HepG2 (cell line): ENCODE measurements around the gene ZIC2. TPM values are rescaled to one million over a fixed set of nuclear protein-coding genes. Genes with fewer than 3 reads are reported as not detected.

Experiments
- ATAC-seq: fragments of 200-7000 bp; cut with Tn5 transposase; 3 replicates; pipeline ENCODE4 v1.9.1; 2020; ENCODE audit warnings: mild to moderate bottlenecking, moderate library complexity
- BruUV-seq: library from RNA; stranded (reverse); fragments of 400-500 nt; replicated peaks from 2 replicates; lab custom pipeline; 2021; lab: Mats Ljungman, UMichigan
- CTCF ChIA-PET: fragments of 300-600 bp; formaldehyde crosslinking; extraction: SDS; loops from one replicate; lab custom pipeline; 2021; ENCODE audit warnings: low total read pairs, inconsistent platforms, low intra/inter-chr PET ratio; lab: Yijun Ruan, JAX
- POLR2A ChIA-PET: fragments of 350-600 bp; sonication (Branson Sonifier 250); formaldehyde crosslinking; loops from one replicate; lab custom pipeline; 2020; ENCODE audit warnings: antibody characterized with exemption, inconsistent platforms; lab: Yijun Ruan, JAX
- DNase-seq: peaks from one replicate; pipeline ENCODE4 v3.0.0-alpha.2; 2015; ENCODE audit warnings: low spot score
- FAIRE-seq: peaks from 3 replicates; lab custom pipeline; 2011; peaks lifted over from hg19 to GRCh38; lab: Jason Lieb, UNC
- H2AFZ ChIP-seq: one replicate; pipeline ENCODE4 v1.6.1; 2011; ENCODE audit warnings: low read length, inconsistent platforms
- H3K27ac ChIP-seq: fragments of 300-600 bp; 3 replicates; pipeline ENCODE4 v1.8.0; 2011; ENCODE audit warnings: mixed run types, mild to moderate bottlenecking, mixed read lengths, low read length, inconsistent platforms; ENCODE audit not compliant: insufficient read depth; ENCODE audit errors: extremely low read length
- H3K27me3 ChIP-seq, 2 experiments: fragments of 200-600 bp in 1 of 2; 2 replicates in 1 of 2; 3 replicates in 1 of 2; pipeline versions ENCODE4 v1.6.0 to v1.8.0; 2011; ENCODE audit warnings: low read length in 2 of 2, mild to moderate bottlenecking in 2 of 2, moderate library complexity in 2 of 2, inconsistent platforms in 1 of 2; ENCODE audit not compliant: insufficient read depth in 2 of 2, control insufficient read depth in 1 of 2
- H3K36me3 ChIP-seq, 2 experiments: fragments of 200-600 bp in 1 of 2; replicated peaks in 1 of 2; 2 replicates in 1 of 2; 3 replicates in 1 of 2; pipeline versions ENCODE4 v1.5.1 to v1.8.0; 2011; ENCODE audit warnings: low read length in 2 of 2, inconsistent platforms in 1 of 2; ENCODE audit not compliant: insufficient read depth in 2 of 2, control insufficient read depth in 1 of 2
- H3K4me1 ChIP-seq: 2 replicates; pipeline ENCODE4 v1.5.1; 2012; ENCODE audit warnings: low read length, inconsistent platforms; ENCODE audit not compliant: insufficient read depth
- H3K4me2 ChIP-seq: 2 replicates; pipeline ENCODE4 v1.6.0; 2011; ENCODE audit warnings: low read depth, low read length, inconsistent platforms
- H3K4me3 ChIP-seq, 3 experiments: fragments of 200-600 bp in 1 of 3; sonication (generic), shearing (Covaris generic) in 1 of 3; replicated peaks in 1 of 3; 2 replicates each; pipeline ENCODE4 v1.5.1; 2011 to 2016; ENCODE audit warnings: low read length in 3 of 3, inconsistent platforms in 2 of 3, low read depth in 2 of 3, mild to moderate bottlenecking in 2 of 3, control low read depth in 1 of 3, mixed read lengths in 1 of 3; ENCODE audit not compliant: insufficient read depth in 1 of 3
- H3K79me2 ChIP-seq: one replicate; pipeline ENCODE4 v1.6.1; 2011; ENCODE audit warnings: low read length, inconsistent platforms; ENCODE audit not compliant: insufficient read depth
- H3K9ac ChIP-seq: 2 replicates; pipeline ENCODE4 v1.6.0; 2011; ENCODE audit warnings: mild to moderate bottlenecking, low read depth, low read length, inconsistent platforms; ENCODE audit not compliant: insufficient read depth
- H3K9me3 ChIP-seq: 2 replicates; pipeline ENCODE4 v1.5.1; 2012; ENCODE audit warnings: mild to moderate bottlenecking, low read length
- H4K20me1 ChIP-seq: 2 replicates; pipeline ENCODE4 v1.6.0; 2011; ENCODE audit warnings: inconsistent platforms, mild to moderate bottlenecking, low read length, moderate library complexity; ENCODE audit not compliant: insufficient read depth
- CCAR2 ChIP-seq: fragments of 200-400 bp; formaldehyde crosslinking; optimal IDR thresholded peaks from 2 replicates; pipeline ENCODE3; 2018; ENCODE audit warnings: low read depth, mild to moderate bottlenecking, low read length, moderate library complexity
- ELF4 ChIP-seq: sonication (generic); formaldehyde crosslinking; IDR thresholded peaks from 2 replicates; pipeline ENCODE4 v1.5.0; 2020; ENCODE audit warnings: missing genetic modification reagents, mild to moderate bottlenecking, moderate library complexity, borderline replicate concordance
- HMG20A ChIP-seq: IDR thresholded peaks from 2 replicates; pipeline ENCODE4 v1.6.1; 2016; ENCODE audit warnings: borderline replicate concordance
- JUND ChIP-seq: sonication (generic); formaldehyde crosslinking; IDR thresholded peaks from 2 replicates; pipeline ENCODE4 v1.8.0; 2022; ENCODE audit warnings: mild to moderate bottlenecking, missing genetic modification reagents
- MATR3 ChIP-seq: sonication (generic); formaldehyde crosslinking; IDR thresholded peaks from 2 replicates; pipeline ENCODE4 v1.4.0; 2020; ENCODE audit warnings: missing genetic modification reagents
- MAZ ChIP-seq, 2 experiments: sonication (generic) in 1 of 2; formaldehyde crosslinking in 1 of 2; IDR thresholded peaks; 2 replicates each; pipeline versions ENCODE4 v1.5.0 to v1.6.1; 2012 to 2020; ENCODE audit warnings: low read depth in 2 of 2, mild to moderate bottlenecking in 2 of 2, borderline replicate concordance in 1 of 2, improper control_type of control experiment in 1 of 2, low read length in 1 of 2, missing genetic modification reagents in 1 of 2, moderate library complexity in 1 of 2
- NFKB2 ChIP-seq: sonication (generic); formaldehyde crosslinking; IDR thresholded peaks from 2 replicates; pipeline ENCODE4 v1.4.0; 2020; ENCODE audit warnings: missing genetic modification reagents, borderline replicate concordance
- PTBP1 ChIP-seq: fragments of 200-400 bp; formaldehyde crosslinking; IDR thresholded peaks from 2 replicates; pipeline ENCODE4 v1.6.1; 2018; ENCODE audit warnings: low read length, low read depth; ENCODE audit not compliant: poor library complexity, severe bottlenecking
- SOX6 ChIP-seq, 2 experiments: fragments of 450-650 bp in 1 of 2; sonication (generic) in 1 of 2; formaldehyde crosslinking in 1 of 2; IDR thresholded peaks; 2 replicates each; pipeline versions ENCODE4 v1.4.0 to v1.6.1; 2017 to 2020; ENCODE audit warnings: antibody characterized with exemption in 1 of 2, mild to moderate bottlenecking in 1 of 2, missing genetic modification reagents in 1 of 2
- ZBTB7A ChIP-seq: sonication (generic); formaldehyde crosslinking; IDR thresholded peaks from 2 replicates; pipeline ENCODE4 v1.8.0; 2022; ENCODE audit warnings: mild to moderate bottlenecking, missing genetic modification reagents
- ZNF569 ChIP-seq: sonication (generic); formaldehyde crosslinking; IDR thresholded peaks from 2 replicates; pipeline ENCODE4 v1.5.0; 2020; ENCODE audit warnings: mild to moderate bottlenecking, missing genetic modification reagents, moderate library complexity, borderline replicate concordance
- ZNF776 ChIP-seq: sonication (generic); formaldehyde crosslinking; IDR thresholded peaks from 2 replicates; pipeline ENCODE4 v1.4.0; 2020; ENCODE audit warnings: mild to moderate bottlenecking, missing genetic modification reagents
- WGBS: methylation state at CpG from one replicate; pipeline ENCODE4 v1.1.6; 2017; ENCODE audit warnings: low lambda C conversion rate; 5-methylcytosine and 5-hydroxymethylcytosine counted together
- in situ Hi-C: cut with HindIII; loops from 2 replicates; pipeline ENCODE4 v1.10.0; 2017; ENCODE audit warnings: low pct_unique_long_range_greater_than_20kb; ENCODE audit not compliant: extremely low pct_ligation_motif_present
- intact Hi-C: fragments of 100-400 bp; cut with micrococcal nuclease; formaldehyde crosslinking; loops from one replicate; pipeline ENCODE4 v1.10.0; 2022; ENCODE audit not compliant: unreplicated experiment
- polyA plus RNA-seq, 8 experiments: library from polyadenylated mRNA; depleted of rRNA in 3 of 8; stranded (reverse) in 7 of 8; unstranded in 1 of 8; fragments of >200 nt; fragmentation: Illumina TruSeq in 4 of 8; extraction: Trizol in 4 of 8; gene quantifications; 2 replicates each; pipeline versions ENCODE4 v1.2.1 to v1.2.3, GENCODE V29; 2011 to 2016; ENCODE audit warnings: low read depth in 4 of 8, missing spikeins in 1 of 8, mixed read lengths in 1 of 8; ENCODE audit not compliant: insufficient read depth in 1 of 8
- total RNA-seq, 5 experiments: library from RNA; depleted of rRNA; stranded (reverse); fragments of >200 nt; fragmentation: Illumina TruSeq; extraction: Trizol; gene quantifications; 2 replicates each; pipeline ENCODE4 v1.2.3, GENCODE V29; 2016; ENCODE audit warnings: low read depth in 1 of 5
- TF ChIP-seq, protein P1 (sequence below): sonication (generic); formaldehyde crosslinking; IDR thresholded peaks from 2 replicates; pipeline ENCODE4 v1.4.0; 2020; ENCODE audit warnings: missing genetic modification reagents
- TF ChIP-seq, protein P2 (sequence below): sonication (generic); formaldehyde crosslinking; IDR thresholded peaks from 2 replicates; pipeline ENCODE4 v1.9.0; 2021; ENCODE audit warnings: missing genetic modification reagents, borderline replicate concordance

ZIC2 gene
- total and polyA plus RNA-seq, 2 of the 13 experiments (the other 11 are each of a cell fraction or from before 2014, with no cell fraction given) = 0.13 TPM; not detected in 1

DNA sequence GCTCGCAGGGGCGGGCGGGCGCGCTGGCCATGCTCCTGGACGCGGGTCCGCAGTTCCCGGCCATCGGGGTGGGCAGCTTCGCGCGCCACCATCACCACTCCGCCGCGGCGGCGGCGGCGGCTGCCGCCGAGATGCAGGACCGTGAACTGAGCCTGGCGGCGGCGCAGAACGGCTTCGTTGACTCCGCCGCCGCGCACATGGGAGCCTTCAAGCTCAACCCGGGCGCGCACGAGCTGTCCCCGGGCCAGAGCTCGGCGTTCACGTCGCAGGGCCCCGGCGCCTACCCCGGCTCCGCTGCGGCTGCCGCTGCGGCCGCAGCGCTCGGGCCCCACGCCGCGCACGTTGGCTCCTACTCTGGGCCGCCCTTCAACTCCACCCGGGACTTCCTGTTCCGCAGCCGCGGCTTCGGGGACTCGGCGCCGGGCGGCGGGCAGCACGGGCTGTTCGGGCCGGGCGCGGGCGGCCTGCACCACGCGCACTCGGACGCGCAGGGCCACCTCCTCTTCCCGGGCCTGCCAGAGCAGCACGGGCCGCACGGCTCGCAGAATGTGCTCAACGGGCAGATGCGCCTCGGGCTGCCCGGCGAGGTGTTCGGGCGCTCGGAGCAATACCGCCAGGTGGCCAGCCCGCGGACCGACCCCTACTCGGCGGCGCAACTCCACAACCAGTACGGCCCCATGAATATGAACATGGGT, 599 bp downstream of the ZIC2 start:
- no peak overlapping the region for H3K9ac ChIP-seq
- peak overlapping the region; percentile 34 to 73 (median 39); a peak in 5 of 6 replicates for H3K4me3 ChIP-seq
- peak overlapping the region; percentile 84 for H3K4me2 ChIP-seq
- in situ Hi-C loops (loop anchor here (10.0 kb wide), 1 partner anchor 253 kb away; no protein-coding TSS in a partner anchor), intact Hi-C loops (loop anchor here (1.0 to 10.0 kb wide), 2 partner anchors 106 to 533 kb away; no protein-coding TSS in a partner anchor)
- no peak for FAIRE-seq
- H3K4me1 ChIP-seq = peaks cover 35% of the 10 kb centered on the region
- DNase-seq = no peak
- no peak overlapping the region for H3K27ac ChIP-seq
- ChIA-PET POLR2A (no interaction called here), CTCF (no interaction called here)
- peaks cover 7 to 59% of the 10 kb centered on the region in 2 experiments; a peak in 4 of 5 replicates for H3K27me3 ChIP-seq
- WGBS = no CpG with 5 or more reads among the region's 98 CpGs
- H4K20me1 ChIP-seq = no peaks in the 10 kb centered on the region
- H3K9me3 ChIP-seq = no peaks in the 10 kb centered on the region
- no peaks in the 10 kb centered on the region for H3K36me3 ChIP-seq
- H3K79me2 ChIP-seq = no peaks in the 10 kb centered on the region
- H2AFZ ChIP-seq = no peak overlapping the region
- no TSS peak for BruUV-seq
- peak; percentile 35 for ATAC-seq
- TF ChIP-seq ZNF569 (CRISPR knock-in tag) = no peak
- no peak for TF ChIP-seq CCAR2
- TF ChIP-seq MATR3 (CRISPR knock-in tag) = no peak
- no peak for TF ChIP-seq NFKB2 (CRISPR knock-in tag)
- no peak for TF ChIP-seq PTBP1
- TF ChIP-seq, protein P1, sequence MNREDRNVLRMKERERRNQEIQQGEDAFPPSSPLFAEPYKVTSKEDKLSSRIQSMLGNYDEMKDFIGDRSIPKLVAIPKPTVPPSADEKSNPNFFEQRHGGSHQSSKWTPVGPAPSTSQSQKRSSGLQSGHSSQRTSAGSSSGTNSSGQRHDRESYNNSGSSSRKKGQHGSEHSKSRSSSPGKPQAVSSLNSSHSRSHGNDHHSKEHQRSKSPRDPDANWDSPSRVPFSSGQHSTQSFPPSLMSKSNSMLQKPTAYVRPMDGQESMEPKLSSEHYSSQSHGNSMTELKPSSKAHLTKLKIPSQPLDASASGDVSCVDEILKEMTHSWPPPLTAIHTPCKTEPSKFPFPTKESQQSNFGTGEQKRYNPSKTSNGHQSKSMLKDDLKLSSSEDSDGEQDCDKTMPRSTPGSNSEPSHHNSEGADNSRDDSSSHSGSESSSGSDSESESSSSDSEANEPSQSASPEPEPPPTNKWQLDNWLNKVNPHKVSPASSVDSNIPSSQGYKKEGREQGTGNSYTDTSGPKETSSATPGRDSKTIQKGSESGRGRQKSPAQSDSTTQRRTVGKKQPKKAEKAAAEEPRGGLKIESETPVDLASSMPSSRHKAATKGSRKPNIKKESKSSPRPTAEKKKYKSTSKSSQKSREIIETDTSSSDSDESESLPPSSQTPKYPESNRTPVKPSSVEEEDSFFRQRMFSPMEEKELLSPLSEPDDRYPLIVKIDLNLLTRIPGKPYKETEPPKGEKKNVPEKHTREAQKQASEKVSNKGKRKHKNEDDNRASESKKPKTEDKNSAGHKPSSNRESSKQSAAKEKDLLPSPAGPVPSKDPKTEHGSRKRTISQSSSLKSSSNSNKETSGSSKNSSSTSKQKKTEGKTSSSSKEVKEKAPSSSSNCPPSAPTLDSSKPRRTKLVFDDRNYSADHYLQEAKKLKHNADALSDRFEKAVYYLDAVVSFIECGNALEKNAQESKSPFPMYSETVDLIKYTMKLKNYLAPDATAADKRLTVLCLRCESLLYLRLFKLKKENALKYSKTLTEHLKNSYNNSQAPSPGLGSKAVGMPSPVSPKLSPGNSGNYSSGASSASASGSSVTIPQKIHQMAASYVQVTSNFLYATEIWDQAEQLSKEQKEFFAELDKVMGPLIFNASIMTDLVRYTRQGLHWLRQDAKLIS (CRISPR knock-in tag) = no peak
- peak; percentile 47; the same call in 1 of the 2 replicates for TF ChIP-seq ZNF776 (CRISPR knock-in tag)
- TF ChIP-seq SOX6 (IDR thresholded peaks at IDR 0.05) = no peak
- TF ChIP-seq SOX6 (CRISPR knock-in tag; IDR thresholded peaks at IDR 0.05) = no peak
- TF ChIP-seq MAZ (IDR thresholded peaks at IDR 0.05; ENCODE audit: borderline replicate concordance, low read depth, low read length) = no peak
- TF ChIP-seq MAZ (CRISPR knock-in tag; IDR thresholded peaks at IDR 0.05; ENCODE audit: low read depth) = 0 out of 2 replicates have a peak, but pooled peaks have one; percentile 26
- TF ChIP-seq HMG20A (CRISPR knock-in tag) = no peak
- TF ChIP-seq, protein P2, sequence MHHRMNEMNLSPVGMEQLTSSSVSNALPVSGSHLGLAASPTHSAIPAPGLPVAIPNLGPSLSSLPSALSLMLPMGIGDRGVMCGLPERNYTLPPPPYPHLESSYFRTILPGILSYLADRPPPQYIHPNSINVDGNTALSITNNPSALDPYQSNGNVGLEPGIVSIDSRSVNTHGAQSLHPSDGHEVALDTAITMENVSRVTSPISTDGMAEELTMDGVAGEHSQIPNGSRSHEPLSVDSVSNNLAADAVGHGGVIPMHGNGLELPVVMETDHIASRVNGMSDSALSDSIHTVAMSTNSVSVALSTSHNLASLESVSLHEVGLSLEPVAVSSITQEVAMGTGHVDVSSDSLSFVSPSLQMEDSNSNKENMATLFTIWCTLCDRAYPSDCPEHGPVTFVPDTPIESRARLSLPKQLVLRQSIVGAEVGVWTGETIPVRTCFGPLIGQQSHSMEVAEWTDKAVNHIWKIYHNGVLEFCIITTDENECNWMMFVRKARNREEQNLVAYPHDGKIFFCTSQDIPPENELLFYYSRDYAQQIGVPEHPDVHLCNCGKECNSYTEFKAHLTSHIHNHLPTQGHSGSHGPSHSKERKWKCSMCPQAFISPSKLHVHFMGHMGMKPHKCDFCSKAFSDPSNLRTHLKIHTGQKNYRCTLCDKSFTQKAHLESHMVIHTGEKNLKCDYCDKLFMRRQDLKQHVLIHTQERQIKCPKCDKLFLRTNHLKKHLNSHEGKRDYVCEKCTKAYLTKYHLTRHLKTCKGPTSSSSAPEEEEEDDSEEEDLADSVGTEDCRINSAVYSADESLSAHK (CRISPR knock-in tag) = no peak
- TF ChIP-seq ELF4 (CRISPR knock-in tag) = no peak
- TF ChIP-seq JUND (CRISPR knock-in tag) = no peak
- TF ChIP-seq ZBTB7A = no peak
